ENCODE data around the gene ITSN2. TPM values are rescaled to one million over a fixed set of nuclear protein-coding genes. Genes with fewer than 3 reads are reported as not detected.

ITSN2 gene
- total and polyA plus RNA-seq, 2 donors (not counting 1 experiment from before 2014, with no cell fraction given): 23.1 to 43.4 TPM

GRCh38 chr2:24265212-24265611, 95.1 kb downstream of the ITSN2 start:
- Histone ChIP-seq H3K4me1 (ENCODE audit: control insufficient read depth, extremely low read depth, insufficient read depth, low read length) (peaks cover 6% of the 10 kb centered on the region), H3K9ac (ENCODE audit: insufficient read depth, low read length) (no peak overlapping the region), H3K4me3 (replicated peaks in 1 of 4; ENCODE audit: control extremely low read depth in 1 of 4, insufficient read depth in 1 of 4, low read depth in 3 of 4, low read length in 4 of 4) (no peak overlapping the region), H4K20me1 (ENCODE audit: control insufficient read depth, extremely low read depth, insufficient read depth, low read length) (no peaks in the 10 kb centered on the region), H3K36me3 (ENCODE audit: control insufficient read depth, insufficient read depth, low read length) (peaks cover 1% of the 10 kb centered on the region), H3K27me3 (ENCODE audit: control insufficient read depth, insufficient read depth, low read length) (no peaks in the 10 kb centered on the region), H3K4me2 (ENCODE audit: extremely low read depth, insufficient read depth, low read length) (no peak overlapping the region), H3K27ac (ENCODE audit: insufficient read depth, low read length) (no peak overlapping the region), H2AFZ (ENCODE audit: low read length) (no peak overlapping the region), H3K79me2 (ENCODE audit: control insufficient read depth, insufficient read depth, low read length) (no peaks in the 10 kb centered on the region), H3K9me3 (ENCODE audit: control insufficient read depth, insufficient read depth, low read depth, low read length) (no peaks in the 10 kb centered on the region)
- TF ChIP-seq, protein P1, sequence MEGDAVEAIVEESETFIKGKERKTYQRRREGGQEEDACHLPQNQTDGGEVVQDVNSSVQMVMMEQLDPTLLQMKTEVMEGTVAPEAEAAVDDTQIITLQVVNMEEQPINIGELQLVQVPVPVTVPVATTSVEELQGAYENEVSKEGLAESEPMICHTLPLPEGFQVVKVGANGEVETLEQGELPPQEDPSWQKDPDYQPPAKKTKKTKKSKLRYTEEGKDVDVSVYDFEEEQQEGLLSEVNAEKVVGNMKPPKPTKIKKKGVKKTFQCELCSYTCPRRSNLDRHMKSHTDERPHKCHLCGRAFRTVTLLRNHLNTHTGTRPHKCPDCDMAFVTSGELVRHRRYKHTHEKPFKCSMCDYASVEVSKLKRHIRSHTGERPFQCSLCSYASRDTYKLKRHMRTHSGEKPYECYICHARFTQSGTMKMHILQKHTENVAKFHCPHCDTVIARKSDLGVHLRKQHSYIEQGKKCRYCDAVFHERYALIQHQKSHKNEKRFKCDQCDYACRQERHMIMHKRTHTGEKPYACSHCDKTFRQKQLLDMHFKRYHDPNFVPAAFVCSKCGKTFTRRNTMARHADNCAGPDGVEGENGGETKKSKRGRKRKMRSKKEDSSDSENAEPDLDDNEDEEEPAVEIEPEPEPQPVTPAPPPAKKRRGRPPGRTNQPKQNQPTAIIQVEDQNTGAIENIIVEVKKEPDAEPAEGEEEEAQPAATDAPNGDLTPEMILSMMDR (conservative IDR thresholded peaks at IDR 0.05 in 1 of 2, IDR thresholded peaks at IDR 0.05 in 1 of 2; ENCODE audit: low read depth in 1 of 2, low read length in 2 of 2): no peak
- no peak for TF ChIP-seq EZH2 (IDR thresholded peaks at IDR 0.05; ENCODE audit: low read length, missing control alignments)
- DNase-seq (ENCODE audit: low read depth in 2 of 2): no peak

DNA sequence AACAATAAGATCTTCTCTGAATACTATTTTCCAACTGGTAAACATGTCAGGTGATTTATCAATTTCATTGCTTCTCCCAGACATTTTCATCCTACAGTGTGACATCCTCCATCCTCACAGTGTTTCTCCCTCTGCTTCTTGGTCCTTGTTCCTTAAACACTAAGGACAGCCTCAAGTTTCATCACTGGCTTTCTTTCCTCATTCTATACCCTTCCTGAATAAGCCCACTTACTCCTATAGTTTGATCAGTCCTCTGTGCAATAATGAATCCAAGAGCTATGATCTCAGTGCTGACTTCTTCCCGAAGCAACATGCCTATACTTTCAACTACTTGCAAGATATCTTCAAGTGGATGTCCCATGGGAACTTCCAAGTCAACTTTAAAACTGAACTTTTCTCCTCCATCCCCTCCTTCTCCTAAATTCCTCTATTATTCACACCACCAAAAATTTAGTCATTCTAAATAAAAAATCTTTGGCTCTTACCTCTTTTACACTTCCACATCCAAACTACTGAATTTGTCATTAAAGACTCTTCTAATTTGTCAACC, 97.8 kb downstream of the ITSN2 start:
- Histone ChIP-seq H3K4me2 (ENCODE audit: extremely low read depth, insufficient read depth, low read length) (peak overlapping the region; percentile 54), H3K9me3 (ENCODE audit: control insufficient read depth, insufficient read depth, low read depth, low read length) (no peaks in the 10 kb centered on the region), H3K27ac (ENCODE audit: insufficient read depth, low read length) (no peak overlapping the region), H2AFZ (ENCODE audit: low read length) (no peak overlapping the region), H3K9ac (ENCODE audit: insufficient read depth, low read length) (no peak overlapping the region), H3K36me3 (ENCODE audit: control insufficient read depth, insufficient read depth, low read length) (no peaks in the 10 kb centered on the region), H4K20me1 (ENCODE audit: control insufficient read depth, extremely low read depth, insufficient read depth, low read length) (no peaks in the 10 kb centered on the region), H3K79me2 (ENCODE audit: control insufficient read depth, insufficient read depth, low read length) (no peaks in the 10 kb centered on the region), H3K27me3 (ENCODE audit: control insufficient read depth, insufficient read depth, low read length) (no peaks in the 10 kb centered on the region), H3K4me1 (ENCODE audit: control insufficient read depth, extremely low read depth, insufficient read depth, low read length) (peaks cover 4% of the 10 kb centered on the region), H3K4me3 (replicated peaks in 1 of 4; ENCODE audit: control extremely low read depth in 1 of 4, insufficient read depth in 1 of 4, low read depth in 3 of 4, low read length in 4 of 4) (no peak overlapping the region)
- DNase-seq (ENCODE audit: low read depth in 2 of 2): peak; percentile 10 to 47
- no peak for TF ChIP-seq EZH2 (IDR thresholded peaks at IDR 0.05; ENCODE audit: low read length, missing control alignments)
- TF ChIP-seq, protein P1 (conservative IDR thresholded peaks at IDR 0.05 in 1 of 2, IDR thresholded peaks at IDR 0.05 in 1 of 2; ENCODE audit: low read depth in 1 of 2, low read length in 2 of 2): no peak

- no peaks in the 10 kb centered on the region for H3K9me3 ChIP-seq (ENCODE audit: control insufficient read depth, insufficient read depth, low read depth, low read length)
- no peak overlapping the region for H3K4me3 ChIP-seq (replicated peaks in 1 of 4; ENCODE audit: control extremely low read depth in 1 of 4, insufficient read depth in 1 of 4, low read depth in 3 of 4, low read length in 4 of 4)
- H3K27me3 ChIP-seq (ENCODE audit: control insufficient read depth, insufficient read depth, low read length): no peaks in the 10 kb centered on the region
- H3K79me2 ChIP-seq (ENCODE audit: control insufficient read depth, insufficient read depth, low read length): no peaks in the 10 kb centered on the region
- no peaks in the 10 kb centered on the region for H4K20me1 ChIP-seq (ENCODE audit: control insufficient read depth, extremely low read depth, insufficient read depth, low read length)
- H3K4me1 ChIP-seq (ENCODE audit: control insufficient read depth, extremely low read depth, insufficient read depth, low read length): peaks cover 4% of the 10 kb centered on the region
- H3K36me3 ChIP-seq (ENCODE audit: control insufficient read depth, insufficient read depth, low read length): no peaks in the 10 kb centered on the region
- no peak overlapping the region for H2AFZ ChIP-seq (ENCODE audit: low read length)
- TF ChIP-seq EZH2 (IDR thresholded peaks at IDR 0.05; ENCODE audit: low read length, missing control alignments): no peak
- TF ChIP-seq, protein P1 (conservative IDR thresholded peaks at IDR 0.05 in 1 of 2, IDR thresholded peaks at IDR 0.05 in 1 of 2; ENCODE audit: low read depth in 1 of 2, low read length in 2 of 2): no peak
- no peak for DNase-seq (ENCODE audit: low read depth in 2 of 2)
- H3K27ac ChIP-seq (ENCODE audit: insufficient read depth, low read length): no peak overlapping the region
- H3K9ac ChIP-seq (ENCODE audit: insufficient read depth, low read length): no peak overlapping the region
- H3K4me2 ChIP-seq (ENCODE audit: extremely low read depth, insufficient read depth, low read length): no peak overlapping the region
These were observed 98.9 kb downstream of the ITSN2 start for GRCh38 chr2:24261441-24261840.
